KMS-11 (cell line): ENCODE results near the gene TRMO.

ENCODE experiments used
- H2AFZ ChIP-seq: fragments of 200-600 bp; sonication (generic); 2 replicates; pipeline ENCODE4 v1.6.1; 2016; ENCODE audit warnings: antibody characterized with exemption, mixed run types, low read depth
- H3K27ac ChIP-seq: fragments of 200-600 bp; sonication (generic); 2 replicates; pipeline ENCODE4 v1.6.1; 2016; ENCODE audit warnings: mild to moderate bottlenecking, mixed run types
- H3K27me3 ChIP-seq: fragments of 200-600 bp; sonication (generic); 2 replicates; pipeline ENCODE4 v1.6.1; 2017; ENCODE audit warnings: mild to moderate bottlenecking, low read depth, mixed run types, moderate library complexity; ENCODE audit not compliant: insufficient read depth
- H3K36me3 ChIP-seq: fragments of 200-600 bp; sonication (generic); 2 replicates; pipeline ENCODE4 v1.6.1; 2017; ENCODE audit warnings: mild to moderate bottlenecking, mixed run types; ENCODE audit not compliant: insufficient read depth
- H3K4me1 ChIP-seq: fragments of 200-600 bp; sonication (generic); 2 replicates; pipeline ENCODE4 v1.6.1; 2016; ENCODE audit warnings: mild to moderate bottlenecking, low read depth, mixed run types; ENCODE audit not compliant: poor library complexity, severe bottlenecking
- H3K4me2 ChIP-seq: fragments of 200-600 bp; sonication (generic); 2 replicates; pipeline ENCODE4 v1.7.0; 2016; ENCODE audit warnings: mild to moderate bottlenecking, mixed run types
- H3K4me3 ChIP-seq: fragments of 200-600 bp; sonication (generic); IDR thresholded peaks from 2 replicates; pipeline ENCODE4 v1.6.1; 2017; ENCODE audit warnings: low read depth, low read length, mixed read lengths; ENCODE audit not compliant: insufficient read depth
- H3K79me2 ChIP-seq: fragments of 200-600 bp; sonication (generic); 2 replicates; pipeline ENCODE4 v1.6.1; 2016; ENCODE audit warnings: low read depth, mixed run types; ENCODE audit not compliant: insufficient read depth
- H3K9ac ChIP-seq: fragments of 200-600 bp; sonication (generic); 2 replicates; pipeline ENCODE4 v1.6.1; 2016; ENCODE audit warnings: mild to moderate bottlenecking, mixed run types
- H4K20me1 ChIP-seq: fragments of 200-600 bp; sonication (generic); 2 replicates; pipeline ENCODE4 v1.6.1; 2016; ENCODE audit warnings: mild to moderate bottlenecking, mixed run types; ENCODE audit not compliant: insufficient read depth
- CTCF ChIP-seq: fragments of 200-600 bp; sonication (generic); conservative IDR thresholded peaks from 2 replicates; pipeline ENCODE4 v1.6.1; 2017; ENCODE audit warnings: low read depth, mild to moderate bottlenecking, antibody characterized with exemption, low read length, moderate library complexity, mixed read lengths

Gene TRMO

GRCh38 chr9:97907632-97908031 is 14.7 kb downstream of the TRMO start:
- Histone ChIP-seq H3K4me1 (no peaks in the 10 kb centered on the region), H3K36me3 (0 out of 2 replicates have a peak, but pooled peaks cover 2% of the 10 kb centered on the region), H3K27me3 (no peaks in the 10 kb centered on the region), H3K4me2 (no peak overlapping the region), H4K20me1 (no peaks in the 10 kb centered on the region), H3K9ac (no peak overlapping the region), H3K79me2 (no peaks in the 10 kb centered on the region), H2AFZ (no peak overlapping the region), H3K4me3 (no peak overlapping the region), H3K27ac (no peak overlapping the region)
- TF ChIP-seq CTCF = no peak

GRCh38 chr9:97907046-97907445 is 15.3 kb downstream of the TRMO start:
- no peak overlapping the region for H3K9ac ChIP-seq
- no peak for TF ChIP-seq CTCF
- no peaks in the 10 kb centered on the region for H4K20me1 ChIP-seq
- no peak overlapping the region for H3K27ac ChIP-seq
- H3K36me3 ChIP-seq = 0 out of 2 replicates have a peak, but pooled peaks cover 2% of the 10 kb centered on the region
- H3K27me3 ChIP-seq = no peaks in the 10 kb centered on the region
- H2AFZ ChIP-seq = no peak overlapping the region
- no peaks in the 10 kb centered on the region for H3K4me1 ChIP-seq
- H3K4me2 ChIP-seq = no peak overlapping the region
- no peak overlapping the region for H3K4me3 ChIP-seq
- no peaks in the 10 kb centered on the region for H3K79me2 ChIP-seq

GRCh38 chr9:97906236-97906831 is 16.0 kb downstream of the TRMO start:
- Histone ChIP-seq H2AFZ (no peak overlapping the region), H3K4me3 (no peak overlapping the region), H3K79me2 (no peaks in the 10 kb centered on the region), H3K4me2 (no peak overlapping the region), H3K9ac (no peak overlapping the region), H4K20me1 (no peaks in the 10 kb centered on the region), H3K27ac (no peak overlapping the region), H3K4me1 (no peaks in the 10 kb centered on the region), H3K27me3 (no peaks in the 10 kb centered on the region), H3K36me3 (0 out of 2 replicates have a peak, but pooled peaks cover 2% of the 10 kb centered on the region)
- TF ChIP-seq CTCF = no peak

GRCh38 chr9:97905228-97905627 is 17.1 kb downstream of the TRMO start:
- H3K36me3 ChIP-seq = no peaks in the 10 kb centered on the region
- no peaks in the 10 kb centered on the region for H3K79me2 ChIP-seq
- H4K20me1 ChIP-seq = no peaks in the 10 kb centered on the region
- H3K27ac ChIP-seq = no peak overlapping the region
- no peak overlapping the region for H2AFZ ChIP-seq
- H3K4me3 ChIP-seq = no peak overlapping the region
- H3K4me2 ChIP-seq = no peak overlapping the region
- TF ChIP-seq CTCF = no peak
- no peak overlapping the region for H3K9ac ChIP-seq
- no peaks in the 10 kb centered on the region for H3K27me3 ChIP-seq
- H3K4me1 ChIP-seq = no peaks in the 10 kb centered on the region
